HCT116 (cell line): ENCODE results near the gene SIRPB2. TPM values are rescaled to one million over a fixed set of nuclear protein-coding genes. Genes with fewer than 3 reads are reported as not detected.

Experiments
- ATAC-seq: fragments of 200-7000 bp; cut with Tn5 transposase; 2 replicates; pipeline ENCODE4 v1.9.1; 2020; ENCODE audit warnings: mild to moderate bottlenecking, moderate library complexity
- BruUV-seq: library from RNA; stranded (reverse); fragments of 400-500 nt; replicated peaks from 2 replicates; lab custom pipeline; 2021; lab: Mats Ljungman, UMichigan
- CTCF ChIA-PET: fragments of 300-600 bp; sonication (Branson Sonifier 250); formaldehyde crosslinking; loops from one replicate; lab custom pipeline; 2021; ENCODE audit warnings: antibody characterized with exemption; lab: Charles Lee
- POLR2A ChIA-PET: fragments of 300-600, 350-600 bp; sonication (Branson Sonifier 250); formaldehyde crosslinking; loops from one replicate; lab custom pipeline; 2021; ENCODE audit warnings: antibody characterized with exemption; lab: Charles Lee
- RAD21 ChIA-PET, 2 experiments: fragments of 300-600 bp; sonication (Branson Sonifier 250); formaldehyde crosslinking; loops; one replicate each; lab custom pipeline; 2023; ENCODE audit warnings: low total read pairs in 2 of 2; ENCODE audit not compliant: uncharacterized antibody in 2 of 2, unreplicated experiment in 2 of 2, low non-redundant PET in 1 of 2; lab: Charles Lee
- DNase-seq: peaks from one replicate; pipeline ENCODE4 v3.0.0-alpha.2; 2010; ENCODE audit warnings: low read depth, low spot score
- H2AFZ ChIP-seq: fragments of 200-600 bp; shearing (Covaris generic), sonication (generic); 2 replicates; pipeline ENCODE4 v1.6.1; 2017; ENCODE audit warnings: low read depth, mixed run types, mixed read lengths, antibody characterized with exemption, low read length; ENCODE audit not compliant: poor library complexity, severe bottlenecking
- H3K27ac ChIP-seq: 2 replicates; pipeline ENCODE4 v1.5.1; 2012; ENCODE audit warnings: low read depth, low read length
- H3K27me3 ChIP-seq: fragments of 200-600 bp; sonication (generic); 2 replicates; pipeline ENCODE4 v1.6.1; 2016; ENCODE audit warnings: mixed run types, low read length, mixed read lengths; ENCODE audit not compliant: insufficient read depth
- H3K36me3 ChIP-seq, 2 experiments: fragments of 200-500 bp in 1 of 2; fragments of 200-600 bp in 1 of 2; sonication (Bioruptor generic) in 1 of 2; sonication (generic) in 1 of 2; 2 replicates each; pipeline versions ENCODE4 v1.5.1 to v1.6.1; 2014 to 2016; ENCODE audit warnings: low read length in 2 of 2, inconsistent platforms in 1 of 2, mixed read lengths in 1 of 2, mixed run types in 1 of 2; ENCODE audit not compliant: insufficient read depth in 2 of 2, control insufficient read depth in 1 of 2
- H3K4me1 ChIP-seq, 2 experiments: fragments of 200-600 bp in 1 of 2; sonication (generic) in 1 of 2; 2 replicates each; pipeline versions ENCODE4 v1.5.1 to v1.6.1; 2012 to 2017; ENCODE audit warnings: low read length in 2 of 2, inconsistent platforms in 1 of 2, mild to moderate bottlenecking in 1 of 2, mixed read lengths in 1 of 2, mixed run types in 1 of 2, moderate library complexity in 1 of 2; ENCODE audit not compliant: insufficient read depth in 2 of 2, control insufficient read depth in 1 of 2
- H3K4me2 ChIP-seq: fragments of 200-600 bp; sonication (generic); 2 replicates; pipeline ENCODE4 v1.6.1; 2017; ENCODE audit warnings: mixed run types, low read length, mixed read lengths
- H3K4me3 ChIP-seq, 2 experiments: fragments of 200-600 bp in 1 of 2; sonication (generic) in 1 of 2; replicated peaks in 1 of 2; 2 replicates each; pipeline ENCODE4 v1.5.1; 2011 to 2016; ENCODE audit warnings: low read length in 2 of 2, control low read depth in 1 of 2, low read depth in 1 of 2, mild to moderate bottlenecking in 1 of 2, mixed read lengths in 1 of 2, mixed run types in 1 of 2
- H3K79me2 ChIP-seq: fragments of 200-600 bp; sonication (generic); 2 replicates; pipeline ENCODE4 v1.6.1; 2017; ENCODE audit warnings: mild to moderate bottlenecking, mixed run types, low read length, moderate library complexity, mixed read lengths; ENCODE audit not compliant: insufficient read depth
- H3K9ac ChIP-seq: fragments of 200-600 bp; sonication (generic); 2 replicates; pipeline ENCODE4 v1.6.1; 2016; ENCODE audit warnings: low read length, mixed read lengths
- H3K9me2 ChIP-seq: fragments of 200-600 bp; sonication (generic), shearing (Covaris generic); 2 replicates; pipeline ENCODE4 v1.6.1; 2017; ENCODE audit warnings: mixed run types, mild to moderate bottlenecking, moderate library complexity; ENCODE audit not compliant: insufficient read depth
- H3K9me3 ChIP-seq, 2 experiments: fragments of 200-500 bp in 1 of 2; fragments of 200-600 bp in 1 of 2; sonication (Bioruptor generic) in 1 of 2; sonication (generic) in 1 of 2; 2 replicates each; pipeline ENCODE4 v1.6.1; 2014 to 2017; ENCODE audit warnings: low read length in 2 of 2, mixed read lengths in 2 of 2, inconsistent platforms in 1 of 2, low read depth in 1 of 2, mild to moderate bottlenecking in 1 of 2, mixed run types in 1 of 2, moderate library complexity in 1 of 2; ENCODE audit not compliant: control insufficient read depth in 1 of 2, insufficient read depth in 1 of 2
- H4K20me1 ChIP-seq: fragments of 200-600 bp; sonication (generic), shearing (Covaris generic); 2 replicates; pipeline ENCODE4 v1.6.1; 2017; ENCODE audit warnings: mixed run types, mild to moderate bottlenecking, moderate library complexity; ENCODE audit not compliant: insufficient read depth
- CTCF ChIP-seq, 3 experiments: fragments of 200-600 bp in 1 of 3; sonication (generic) in 1 of 3; IDR thresholded peaks in 2 of 3; conservative IDR thresholded peaks in 1 of 3; 2 replicates each; pipeline ENCODE4 v1.5.1; 2012 to 2017; ENCODE audit warnings: low read depth in 2 of 3, low read length in 2 of 3, antibody characterized with exemption in 1 of 3, borderline replicate concordance in 1 of 3, control low read depth in 1 of 3, mild to moderate bottlenecking in 1 of 3, mixed read lengths in 1 of 3, mixed run types in 1 of 3, moderate library complexity in 1 of 3; ENCODE audit not compliant: insufficient read depth in 1 of 3
- ELF1 ChIP-seq: IDR thresholded peaks from 2 replicates; pipeline ENCODE4 v1.6.1; 2012; ENCODE audit warnings: low read depth, borderline replicate concordance
- EZH2 ChIP-seq: fragments of 200-600 bp; sonication (generic); IDR thresholded peaks from 2 replicates; pipeline ENCODE4 v1.6.1; 2017; ENCODE audit warnings: antibody characterized with exemption, mixed run types
- RAD21 ChIP-seq: IDR thresholded peaks from 2 replicates; pipeline ENCODE4 v1.6.1; 2012; ENCODE audit warnings: low read depth, mild to moderate bottlenecking
- intact Hi-C: fragments of 100-400 bp; cut with micrococcal nuclease; formaldehyde crosslinking; loops from 2 replicates; pipeline ENCODE4 v1.10.0; 2022
- total RNA-seq: library from RNA; stranded (reverse); gene quantifications from one replicate; pipeline ENCODE4 v1.2.1, GENCODE V29; 2021; ENCODE audit not compliant: unreplicated experiment

SIRPB2 gene
- total RNA-seq, 1 experiment from 2014 or later: not detected

- Histone ChIP-seq H3K27me3 (no peaks in the 10 kb centered on the region), H3K9ac (no peak overlapping the region), H3K4me1 (peaks cover 5 to 39% of the 10 kb centered on the region in 2 experiments; a peak in 3 of 4 replicates), H3K4me3 (no peak overlapping the region), H3K36me3 (no peaks in the 10 kb centered on the region), H3K4me2 (no peak overlapping the region), H4K20me1 (no peaks in the 10 kb centered on the region), H3K9me2 (no peaks in the 10 kb centered on the region), H3K79me2 (no peaks in the 10 kb centered on the region), H3K9me3 (no peaks in the 10 kb centered on the region), H2AFZ (no peak overlapping the region), H3K27ac (no peak overlapping the region)
- ATAC-seq (peak; percentile 67), DNase-seq (no peak)
- BruUV-seq: no TSS peak
- intact Hi-C loops: loop anchor here (1.0 to 5.0 kb wide), 2 partner anchors 28 to 302 kb away; no protein-coding TSS in a partner anchor
- ChIA-PET CTCF (interaction anchor here (1.2 to 4.9 kb wide), 4 partner anchors 8 to 302 kb away, joined by 3 to 36 read pairs (median 6); partner anchors contain the start of gene NSFL1C), POLR2A (no interaction called here), RAD21 (no interaction called here)
- no peak for TF ChIP-seq EZH2
- peak; percentile 83 for TF ChIP-seq RAD21
- TF ChIP-seq CTCF (IDR thresholded peaks at IDR 0.05 in 2 of 3, conservative IDR thresholded peaks at IDR 0.05 in 1 of 3; ENCODE audit: borderline replicate concordance in 1 of 3, insufficient read depth in 1 of 3, low read depth in 2 of 3, low read length in 2 of 3): peak; percentile 57 to 95 (median 60)
Observed at GRCh38 chr20:1474817-1475603, 16.2 kb downstream of the SIRPB2 start.

- no peak overlapping the region for H2AFZ ChIP-seq
- H4K20me1 ChIP-seq: no peaks in the 10 kb centered on the region
- POLR2A ChIA-PET: no interaction called here
- intact Hi-C loops: loop anchor here (5.0 kb wide), 1 partner anchor 303 kb away; no protein-coding TSS in a partner anchor
- no peaks in the 10 kb centered on the region for H3K79me2 ChIP-seq
- no peak overlapping the region for H3K4me3 ChIP-seq
- ATAC-seq: no peak
- no peak overlapping the region for H3K9ac ChIP-seq
- RAD21 ChIA-PET: no interaction called here
- no peaks in the 10 kb centered on the region for H3K9me3 ChIP-seq
- H3K27ac ChIP-seq: no peak overlapping the region
- H3K27me3 ChIP-seq: no peaks in the 10 kb centered on the region
- H3K36me3 ChIP-seq: no peaks in the 10 kb centered on the region
- no TSS peak for BruUV-seq
- H3K4me1 ChIP-seq: peaks cover 5 to 43% of the 10 kb centered on the region in 2 experiments
- DNase-seq: no peak
- no peak overlapping the region for H3K4me2 ChIP-seq
- CTCF ChIA-PET: interaction anchor here (1.2 to 4.9 kb wide), 4 partner anchors 8 to 303 kb away, joined by 3 to 36 read pairs (median 6); partner anchors contain the start of gene NSFL1C
- no peak for TF ChIP-seq ELF1
- TF ChIP-seq, all 23 proteins: peak for 0
- no peaks in the 10 kb centered on the region for H3K9me2 ChIP-seq
Observed at GRCh38 chr20:1474325-1474724, 16.9 kb downstream of the SIRPB2 start.
